H9 (cell line): Measurements from ENCODE around the gene ROBO1. TPM values are rescaled to one million over a fixed set of nuclear protein-coding genes. Genes with fewer than 3 reads are reported as not detected.
A peak's percentile ranks its signal among the peaks of the same experiment; 100 is the strongest.

Experiments used
- DNase-seq: peaks from one replicate; pipeline ENCODE4 v3.0.0-alpha.2; 2017
- H2AFZ ChIP-seq: one replicate; pipeline ENCODE4 v1.6.1; 2013; ENCODE audit warnings: mild to moderate bottlenecking, low read length, control low read depth, moderate library complexity
- H2AK5ac ChIP-seq: 2 replicates; pipeline ENCODE4 v1.6.1; 2013; ENCODE audit warnings: low read length, control low read depth, mixed read lengths; ENCODE audit not compliant: insufficient read length
- H2BK120ac ChIP-seq: one replicate; pipeline ENCODE4 v1.6.1; 2013; ENCODE audit warnings: low read depth, mild to moderate bottlenecking, low read length, control low read depth, inconsistent platforms; ENCODE audit not compliant: poor library complexity, severe bottlenecking
- H2BK12ac ChIP-seq: 2 replicates; pipeline ENCODE4 v1.6.1; 2013; ENCODE audit warnings: low read length, control low read depth, mixed read lengths, low read depth; ENCODE audit not compliant: insufficient read length
- H2BK15ac ChIP-seq: 2 replicates; pipeline ENCODE4 v1.6.1; 2013; ENCODE audit warnings: low read depth, low read length, control low read depth
- H2BK20ac ChIP-seq: one replicate; pipeline ENCODE4 v1.6.1; 2013; ENCODE audit warnings: low read depth, mild to moderate bottlenecking, low read length, control low read depth, inconsistent platforms; ENCODE audit not compliant: poor library complexity, severe bottlenecking
- H2BK5ac ChIP-seq: 2 replicates; pipeline ENCODE4 v1.6.1; 2013; ENCODE audit warnings: low read length, control low read depth, mixed read lengths; ENCODE audit not compliant: insufficient read length
- H3K14ac ChIP-seq: 2 replicates; pipeline ENCODE4 v1.6.1; 2013; ENCODE audit warnings: low read length, control low read depth; ENCODE audit not compliant: insufficient read depth
- H3K18ac ChIP-seq: 2 replicates; pipeline ENCODE4 v1.6.1; 2013; ENCODE audit warnings: low read depth, mild to moderate bottlenecking, mixed read lengths, low read length, control low read depth; ENCODE audit not compliant: insufficient read length
- H3K23ac ChIP-seq: 2 replicates; pipeline ENCODE4 v1.6.1; 2013; ENCODE audit warnings: low read length, control low read depth, mixed read lengths, low read depth; ENCODE audit not compliant: insufficient read length
- H3K23me2 ChIP-seq: 2 replicates; pipeline ENCODE4 v1.6.1; 2013; ENCODE audit warnings: low read depth, mild to moderate bottlenecking, mixed read lengths, low read length, control low read depth; ENCODE audit not compliant: insufficient read length, poor library complexity, severe bottlenecking
- H3K27ac ChIP-seq: 2 replicates; pipeline ENCODE4 v1.5.1; 2013; ENCODE audit warnings: low read length, control low read depth, mixed read lengths, low read depth; ENCODE audit not compliant: insufficient read length
- H3K27me3 ChIP-seq: 2 replicates; pipeline ENCODE4 v1.6.1; 2013; ENCODE audit warnings: low read length, control low read depth, inconsistent platforms; ENCODE audit not compliant: insufficient read depth
- H3K4ac ChIP-seq: 2 replicates; pipeline ENCODE4 v1.6.1; 2013; ENCODE audit warnings: low read depth, mild to moderate bottlenecking, control low read depth, inconsistent platforms, low read length, moderate library complexity
- H3K4me1 ChIP-seq: 2 replicates; pipeline ENCODE4 v1.6.1; 2013; ENCODE audit warnings: low read length, control low read depth, inconsistent platforms; ENCODE audit not compliant: insufficient read depth
- H3K4me2 ChIP-seq: 2 replicates; pipeline ENCODE4 v1.6.1; 2013; ENCODE audit warnings: low read length, control low read depth, mixed read lengths; ENCODE audit not compliant: insufficient read length, insufficient read depth
- H3K56ac ChIP-seq: 2 replicates; pipeline ENCODE4 v1.6.1; 2013; ENCODE audit warnings: low read depth, mild to moderate bottlenecking, mixed read lengths, low read length, control low read depth; ENCODE audit not compliant: insufficient read length
- H3K79me1 ChIP-seq: 2 replicates; pipeline ENCODE4 v1.6.1; 2013; ENCODE audit warnings: low read depth, mild to moderate bottlenecking, moderate library complexity, low read length, control low read depth, inconsistent platforms; ENCODE audit not compliant: insufficient read depth, poor library complexity, severe bottlenecking
- H3K79me2 ChIP-seq: 2 replicates; pipeline ENCODE4 v1.6.1; 2013; ENCODE audit warnings: low read length, control low read depth, inconsistent platforms; ENCODE audit not compliant: insufficient read depth
- H3K9ac ChIP-seq: 2 replicates; pipeline ENCODE4 v1.6.1; 2013; ENCODE audit warnings: low read length, control low read depth, mixed read lengths; ENCODE audit not compliant: insufficient read length; ENCODE audit errors: extremely low read depth
- H3K9me3 ChIP-seq: one replicate; pipeline ENCODE4 v1.6.1; 2013; ENCODE audit warnings: low read depth, low read length, inconsistent platforms; ENCODE audit not compliant: control insufficient read depth
- H3T11ph ChIP-seq: one replicate; pipeline ENCODE4 v1.6.1; 2013; ENCODE audit warnings: mild to moderate bottlenecking, low read length, control low read depth, inconsistent platforms
- H4K20me1 ChIP-seq: one replicate; pipeline ENCODE4 v1.6.1; 2013; ENCODE audit not compliant: control insufficient read depth, insufficient read length, insufficient read depth
- H4K5ac ChIP-seq: 2 replicates; pipeline ENCODE4 v1.6.1; 2013; ENCODE audit warnings: low read depth, mild to moderate bottlenecking, mixed read lengths, low read length, control low read depth; ENCODE audit not compliant: insufficient read length
- H4K8ac ChIP-seq: replicated peaks from 2 replicates; pipeline ENCODE4 v1.6.1; 2013; ENCODE audit warnings: low read length, control low read depth, mixed read lengths, low read depth; ENCODE audit not compliant: insufficient read length
- H4K91ac ChIP-seq: 2 replicates; pipeline ENCODE4 v1.6.1; 2013; ENCODE audit warnings: low read depth, mild to moderate bottlenecking, moderate library complexity, mixed read lengths, low read length, control low read depth; ENCODE audit not compliant: insufficient read length
- H3K27ac Mint-ChIP-seq, 3 experiments: 2 replicates in 2 of 3; 3 replicates in 1 of 3; pipeline ENCODE4 v1.8.0; 2020 to 2021; ENCODE audit warnings: mixed read lengths in 3 of 3, mild to moderate bottlenecking in 1 of 3, moderate library complexity in 1 of 3
- H3K27me3 Mint-ChIP-seq: 2 replicates; pipeline ENCODE4 v1.8.0; 2021; ENCODE audit warnings: low read depth, mild to moderate bottlenecking, moderate library complexity, mixed read lengths
- H3K36me3 Mint-ChIP-seq, 3 experiments: 2 replicates in 2 of 3; 3 replicates in 1 of 3; pipeline ENCODE4 v1.8.0; 2020 to 2021; ENCODE audit warnings: low read depth in 3 of 3, mixed read lengths in 3 of 3; ENCODE audit not compliant: insufficient read depth in 1 of 3
- H3K4me1 Mint-ChIP-seq, 2 experiments: 2 replicates each; pipeline ENCODE4 v1.8.0; 2020; ENCODE audit warnings: mixed read lengths in 2 of 2
- H3K4me3 Mint-ChIP-seq, 2 experiments: 2 replicates in 1 of 2; 3 replicates in 1 of 2; pipeline ENCODE4 v1.8.0; 2020 to 2021; ENCODE audit warnings: mild to moderate bottlenecking in 2 of 2, mixed read lengths in 2 of 2, moderate library complexity in 1 of 2
- H3K9me3 Mint-ChIP-seq, 2 experiments: 2 replicates in 1 of 2; 3 replicates in 1 of 2; pipeline ENCODE4 v1.8.0; 2020; ENCODE audit warnings: mild to moderate bottlenecking in 2 of 2, mixed read lengths in 2 of 2, moderate library complexity in 1 of 2
- CTCF ChIP-seq: fragments of 200-600 bp; sonication (generic); conservative IDR thresholded peaks from 3 replicates; pipeline ENCODE4 v1.8.0; 2021; ENCODE audit warnings: antibody characterized with exemption, mild to moderate bottlenecking
- WGBS: extraction: QIAGEN DNeasy Blood & Tissue Kit; methylation state at CpG from one replicate; pipeline ENCODE4 v1.1.7; 2013; ENCODE audit warnings: missing lambda C conversion rate, low lambda C conversion rate, mixed read lengths; ENCODE audit not compliant: insufficient read length; ENCODE audit errors: extremely low coverage; 5-methylcytosine and 5-hydroxymethylcytosine counted together
- total RNA-seq: library from RNA; stranded (reverse); gene quantifications from 2 replicates; pipeline ENCODE4 v1.2.1, GENCODE V29; 2021

ROBO1 gene
- total RNA-seq, 1 experiment from 2014 or later = 62.7 TPM

- H3K9me3 Mint-ChIP-seq = peaks cover 2 to 6% of the 10 kb centered on the region in 2 experiments
These were observed 1097.7 kb downstream of the ROBO1 start for GRCh38 chr3:78670094-78670493.

More at GRCh38 chr3:78670094-78670493, 1097.7 kb downstream of the ROBO1 start:
- no peaks in the 10 kb centered on the region for H3K79me1 ChIP-seq
- H3T11ph ChIP-seq = no peak overlapping the region
- H4K8ac ChIP-seq = no peak overlapping the region
- Mint-ChIP-seq H3K27me3 (no peaks in the 10 kb centered on the region), H3K36me3 (peaks cover 11 to 21% (median 15%) of the 10 kb centered on the region in 3 experiments), H3K4me1 (peaks cover 7 to 11% of the 10 kb centered on the region in 2 experiments; a peak in 3 of 4 replicates), H3K27ac (peak overlapping the region in 2 of 3 experiments; percentile 65 to 91; a peak in 1 of 7 replicates), H3K4me3 (no peak overlapping the region)
- no peak overlapping the region for H3K14ac ChIP-seq
- no peak overlapping the region for H4K91ac ChIP-seq
- H3K23ac ChIP-seq = no peak overlapping the region
- H3K79me2 ChIP-seq = no peaks in the 10 kb centered on the region
- H3K27ac ChIP-seq = no peak overlapping the region
- H3K18ac ChIP-seq = no peak overlapping the region
- no peaks in the 10 kb centered on the region for H3K23me2 ChIP-seq
- no peak overlapping the region for H3K56ac ChIP-seq
- H2BK12ac ChIP-seq = no peak overlapping the region
- no peak overlapping the region for H2AFZ ChIP-seq
- no peak overlapping the region for H4K5ac ChIP-seq
- no peak overlapping the region for H3K9ac ChIP-seq
- H2BK120ac ChIP-seq = no peak overlapping the region
- no peak for TF ChIP-seq CTCF
- no peak overlapping the region for H3K4ac ChIP-seq
- WGBS = no CpG with 5 or more reads among the region's 7 CpGs
- H3K9me3 ChIP-seq = no peaks in the 10 kb centered on the region
- no peaks in the 10 kb centered on the region for H3K27me3 ChIP-seq
- H3K4me1 ChIP-seq = no peaks in the 10 kb centered on the region
- no peak overlapping the region for H2BK15ac ChIP-seq
- no peak overlapping the region for H2BK5ac ChIP-seq
- H2AK5ac ChIP-seq = no peak overlapping the region
- no peaks in the 10 kb centered on the region for H4K20me1 ChIP-seq
- H3K4me2 ChIP-seq = no peak overlapping the region
- DNase-seq = no peak
- H2BK20ac ChIP-seq = no peak overlapping the region
